Activated naive CD4-positive, alpha-beta T cell treated with anti-CD3 and anti-CD28 coated beads, Interleukin-2, amount 10 ng/mL, durations not matched to agents 7 days and 5 days (primary cell): ENCODE results near the gene FAM107A.

Experiments
- CTCF ChIA-PET: fragments of 350-600 bp; sonication (Branson Sonifier 250); formaldehyde crosslinking; loops from one replicate; lab custom pipeline; 2021; ENCODE audit warnings: antibody characterized with exemption; lab: Charles Lee
- DNase-seq: peaks from one replicate; pipeline ENCODE4 v3.0.0-alpha.2; 2020
- H3K27ac Mint-ChIP-seq: one replicate; pipeline ENCODE4 v1.8.0; 2021; ENCODE audit warnings: mild to moderate bottlenecking, moderate library complexity, mixed read lengths
- H3K27me3 Mint-ChIP-seq: one replicate; pipeline ENCODE4 v1.8.0; 2021; ENCODE audit warnings: mild to moderate bottlenecking, mixed read lengths
- H3K36me3 Mint-ChIP-seq: one replicate; pipeline ENCODE4 v1.8.0; 2021; ENCODE audit warnings: mixed read lengths
- H3K4me1 Mint-ChIP-seq: one replicate; pipeline ENCODE4 v1.8.0; 2021; ENCODE audit warnings: mixed read lengths
- H3K4me3 Mint-ChIP-seq: one replicate; pipeline ENCODE4 v1.8.0; 2021; ENCODE audit warnings: mild to moderate bottlenecking, moderate library complexity, mixed read lengths
- H3K9me3 Mint-ChIP-seq: one replicate; pipeline ENCODE4 v1.8.0; 2021; ENCODE audit warnings: mixed read lengths

FAM107A gene

GRCh38 chr3:58584690-58585004 lies 7.5 kb upstream of the FAM107A start:
- CTCF ChIA-PET, result interaction anchor here (1.0 to 1.7 kb wide), 5 partner anchors 16 to 54 kb away, joined by 3 to 6 read pairs (median 3); no protein-coding TSS in a partner anchor
- Mint-ChIP-seq H3K9me3 (no peaks in the 10 kb centered on the region), H3K27ac (no peak overlapping the region), H3K4me1 (peaks cover 14% of the 10 kb centered on the region), H3K36me3 (no peaks in the 10 kb centered on the region), H3K27me3 (peaks cover 72% of the 10 kb centered on the region), H3K4me3 (peak overlapping the region; percentile 83)
- DNase-seq, result peak; percentile 34

GRCh38 chr3:58581328-58582091 lies 4.3 kb upstream of the FAM107A start:
- no peak overlapping the region for H3K27ac Mint-ChIP-seq
- no peaks in the 10 kb centered on the region for H3K36me3 Mint-ChIP-seq
- no peaks in the 10 kb centered on the region for H3K9me3 Mint-ChIP-seq
- no peak for DNase-seq
- CTCF ChIA-PET, result interaction anchor here (1.0 kb wide), 1 partner anchor 13 kb away, joined by 3 read pairs; no protein-coding TSS in a partner anchor
- no peak overlapping the region for H3K4me3 Mint-ChIP-seq
- peaks cover 14% of the 10 kb centered on the region for H3K4me1 Mint-ChIP-seq
- peaks cover 63% of the 10 kb centered on the region for H3K27me3 Mint-ChIP-seq

GRCh38 chr3:58580826-58581327 lies 3.7 kb upstream of the FAM107A start:
- CTCF ChIA-PET, result no interaction called here
- peaks cover 10% of the 10 kb centered on the region for H3K4me1 Mint-ChIP-seq
- no peaks in the 10 kb centered on the region for H3K9me3 Mint-ChIP-seq
- no peak for DNase-seq
- no peak overlapping the region for H3K4me3 Mint-ChIP-seq
- H3K27ac Mint-ChIP-seq, result no peak overlapping the region
- H3K36me3 Mint-ChIP-seq, result no peaks in the 10 kb centered on the region
- H3K27me3 Mint-ChIP-seq, result peaks cover 60% of the 10 kb centered on the region

- CTCF ChIA-PET, result no interaction called here
- H3K4me1 Mint-ChIP-seq, result no peaks in the 10 kb centered on the region
- H3K27ac Mint-ChIP-seq, result no peak overlapping the region
- no peaks in the 10 kb centered on the region for H3K36me3 Mint-ChIP-seq
- no peak overlapping the region for H3K4me3 Mint-ChIP-seq
- no peaks in the 10 kb centered on the region for H3K9me3 Mint-ChIP-seq
- no peak for DNase-seq
- peaks cover 42% of the 10 kb centered on the region for H3K27me3 Mint-ChIP-seq
These were observed 1.7 kb upstream of the FAM107A start for GRCh38 chr3:58578873-58579272.

- Mint-ChIP-seq H3K27me3 (peaks cover 43% of the 10 kb centered on the region), H3K36me3 (no peaks in the 10 kb centered on the region), H3K9me3 (no peaks in the 10 kb centered on the region), H3K4me1 (no peaks in the 10 kb centered on the region), H3K4me3 (no peak overlapping the region), H3K27ac (no peak overlapping the region)
- no peak for DNase-seq
- CTCF ChIA-PET, result no interaction called here
These were observed 475 bp downstream of the FAM107A start for GRCh38 chr3:58576716-58577115.

GRCh38 chr3:58575971-58576652 lies 1.1 kb downstream of the FAM107A start:
- no peak for DNase-seq
- Mint-ChIP-seq H3K9me3 (no peaks in the 10 kb centered on the region), H3K36me3 (no peaks in the 10 kb centered on the region), H3K27ac (no peak overlapping the region), H3K4me1 (no peaks in the 10 kb centered on the region), H3K4me3 (no peak overlapping the region), H3K27me3 (peaks cover 37% of the 10 kb centered on the region)
- CTCF ChIA-PET, result interaction anchor here (1.0 to 1.6 kb wide), 2 partner anchors 54 to 56 kb away, joined by 3 to 5 read pairs; no protein-coding TSS in a partner anchor

GRCh38 chr3:58574682-58575081 lies 2.5 kb downstream of the FAM107A start:
- H3K27ac Mint-ChIP-seq, result no peak overlapping the region
- no peak for DNase-seq
- no peaks in the 10 kb centered on the region for H3K9me3 Mint-ChIP-seq
- H3K4me1 Mint-ChIP-seq, result no peaks in the 10 kb centered on the region
- no peaks in the 10 kb centered on the region for H3K36me3 Mint-ChIP-seq
- no peak overlapping the region for H3K4me3 Mint-ChIP-seq
- CTCF ChIA-PET, result interaction anchor here (1.0 to 2.3 kb wide), 3 partner anchors 56 to 57 kb away, joined by 3 to 9 read pairs (median 5); no protein-coding TSS in a partner anchor
- H3K27me3 Mint-ChIP-seq, result peaks cover 34% of the 10 kb centered on the region

- Mint-ChIP-seq H3K27me3 (peaks cover 30% of the 10 kb centered on the region), H3K4me3 (no peak overlapping the region), H3K4me1 (no peaks in the 10 kb centered on the region), H3K9me3 (no peaks in the 10 kb centered on the region), H3K27ac (no peak overlapping the region), H3K36me3 (no peaks in the 10 kb centered on the region)
- DNase-seq, result no peak
- CTCF ChIA-PET, result interaction anchor here (2.3 kb wide), 1 partner anchor 57 kb away, joined by 9 read pairs; no protein-coding TSS in a partner anchor
These were observed 3.1 kb downstream of the FAM107A start for GRCh38 chr3:58574106-58574505.

- no peaks in the 10 kb centered on the region for H3K9me3 Mint-ChIP-seq
- DNase-seq, result no peak
- H3K27ac Mint-ChIP-seq, result no peak overlapping the region
- peaks cover 26% of the 10 kb centered on the region for H3K27me3 Mint-ChIP-seq
- no peak overlapping the region for H3K4me3 Mint-ChIP-seq
- H3K4me1 Mint-ChIP-seq, result no peaks in the 10 kb centered on the region
- CTCF ChIA-PET, result interaction anchor here (2.3 kb wide), 1 partner anchor 58 kb away, joined by 9 read pairs; no protein-coding TSS in a partner anchor
- no peaks in the 10 kb centered on the region for H3K36me3 Mint-ChIP-seq
These were observed 3.6 kb downstream of the FAM107A start for GRCh38 chr3:58573640-58574039.

- no peak overlapping the region for H3K4me3 Mint-ChIP-seq
- H3K36me3 Mint-ChIP-seq, result no peaks in the 10 kb centered on the region
- CTCF ChIA-PET, result interaction anchor here (2.3 kb wide), 1 partner anchor 59 kb away, joined by 9 read pairs; no protein-coding TSS in a partner anchor
- no peaks in the 10 kb centered on the region for H3K4me1 Mint-ChIP-seq
- DNase-seq, result no peak
- no peaks in the 10 kb centered on the region for H3K9me3 Mint-ChIP-seq
- H3K27ac Mint-ChIP-seq, result no peak overlapping the region
- H3K27me3 Mint-ChIP-seq, result peaks cover 23% of the 10 kb centered on the region
These were observed 4.5 kb downstream of the FAM107A start for GRCh38 chr3:58572634-58573230.

GRCh38 chr3:58572013-58572633 lies 5.1 kb downstream of the FAM107A start:
- H3K27me3 Mint-ChIP-seq, result peaks cover 18% of the 10 kb centered on the region
- CTCF ChIA-PET, result interaction anchor here (2.3 to 8.0 kb wide), 2 partner anchors 56 to 59 kb away, joined by 9 to 127 read pairs; no protein-coding TSS in a partner anchor
- no peak overlapping the region for H3K4me3 Mint-ChIP-seq
- H3K4me1 Mint-ChIP-seq, result no peaks in the 10 kb centered on the region
- H3K27ac Mint-ChIP-seq, result no peak overlapping the region
- no peaks in the 10 kb centered on the region for H3K36me3 Mint-ChIP-seq
- H3K9me3 Mint-ChIP-seq, result no peaks in the 10 kb centered on the region
- DNase-seq, result no peak

- Mint-ChIP-seq H3K4me3 (no peak overlapping the region), H3K9me3 (no peaks in the 10 kb centered on the region), H3K4me1 (no peaks in the 10 kb centered on the region), H3K36me3 (no peaks in the 10 kb centered on the region), H3K27me3 (peaks cover 12% of the 10 kb centered on the region), H3K27ac (no peak overlapping the region)
- CTCF ChIA-PET, result interaction anchor here (0.6 to 8.0 kb wide), 5 partner anchors 11 to 57 kb away, joined by 3 to 127 read pairs (median 4); no protein-coding TSS in a partner anchor
- DNase-seq, result no peak
These were observed 6.3 kb downstream of the FAM107A start for GRCh38 chr3:58570851-58571250.

- Mint-ChIP-seq H3K36me3 (no peaks in the 10 kb centered on the region), H3K27me3 (peaks cover 12% of the 10 kb centered on the region), H3K27ac (no peak overlapping the region), H3K4me3 (no peak overlapping the region), H3K9me3 (no peaks in the 10 kb centered on the region), H3K4me1 (no peaks in the 10 kb centered on the region)
- DNase-seq, result no peak
- CTCF ChIA-PET, result interaction anchor here (0.8 to 8.0 kb wide), 10 partner anchors 9 to 263 kb away, joined by 3 to 127 read pairs (median 4); partner anchors contain the start of genes HTD2 and RPP14
These were observed 7.7 kb downstream of the FAM107A start for GRCh38 chr3:58569287-58570001.
